Measurements from ENCODE around the gene BAHCC1.

DNA sequence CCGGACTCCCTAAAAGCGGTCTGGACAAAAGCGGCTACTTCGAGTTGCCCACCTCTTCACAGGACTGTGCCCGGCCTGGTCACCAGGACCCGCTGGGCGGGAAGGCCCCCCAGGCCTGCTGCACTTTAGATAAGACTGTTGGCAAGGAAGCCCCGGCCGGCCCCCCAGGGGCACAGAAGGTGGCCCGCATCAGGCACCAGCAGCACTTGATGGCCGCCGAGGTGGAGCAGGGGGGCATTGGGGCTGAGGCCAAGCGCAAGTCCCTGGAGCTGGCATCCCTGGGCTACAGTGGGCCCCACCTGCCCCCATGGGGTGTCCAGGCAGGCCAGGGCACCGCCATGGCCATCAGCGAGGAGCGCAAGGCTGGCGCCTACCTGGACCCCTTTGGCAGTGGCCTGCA, 47.5 kb downstream of the BAHCC1 start:
- TF ChIP-seq GATA3 (IDR thresholded peaks at IDR 0.05; ENCODE audit: low read depth, low read length) (no peak), GATA2 (IDR thresholded peaks at IDR 0.05; ENCODE audit: low read depth, low read length) (no peak)

Measured in SH-SY5Y (cell line).